Activated effector memory CD4-positive, alpha-beta T cell treated with Interleukin-2 at 50 U/mL for 16 hours (primary cell): Measurements from ENCODE around the gene SEC23IP.

Experiments used
- DNase-seq: peaks from one replicate; pipeline ENCODE4 v3.0.0-alpha.2; 2020

The SEC23IP gene

GRCh38 chr10:119947300-119947699 is 54.8 kb downstream of the SEC23IP start:
- DNase-seq: no peak

GRCh38 chr10:119957451-119957850 is 64.9 kb downstream of the SEC23IP start:
- no peak for DNase-seq

GRCh38 chr10:119962837-119963236 is 70.3 kb downstream of the SEC23IP start:
- no peak for DNase-seq

GRCh38 chr10:119967066-119967465 is 74.5 kb downstream of the SEC23IP start:
- no peak for DNase-seq

- DNase-seq: no peak
Measured at GRCh38 chr10:119969609-119970008, 77.1 kb downstream of the SEC23IP start.

- no peak for DNase-seq
Measured at GRCh38 chr10:119970107-119970506, 77.6 kb downstream of the SEC23IP start.

GRCh38 chr10:119970963-119971362 is 78.4 kb downstream of the SEC23IP start:
- no peak for DNase-seq

GRCh38 chr10:119973281-119973680 is 80.8 kb downstream of the SEC23IP start:
- no peak for DNase-seq

GRCh38 chr10:119976421-119976820 is 83.9 kb downstream of the SEC23IP start:
- DNase-seq: no peak

GRCh38 chr10:119980956-119981750 is 88.6 kb downstream of the SEC23IP start:
- DNase-seq: no peak

GRCh38 chr10:119981826-119982225 is 89.3 kb downstream of the SEC23IP start:
- no peak for DNase-seq

- DNase-seq: no peak
Measured at GRCh38 chr10:119988333-119988732, 95.8 kb downstream of the SEC23IP start.

GRCh38 chr10:119989966-119990365 is 97.4 kb downstream of the SEC23IP start:
- DNase-seq: no peak

- no peak for DNase-seq
Measured at GRCh38 chr10:119991066-119991465, 98.5 kb downstream of the SEC23IP start.

GRCh38 chr10:119991816-119992215 is 99.3 kb downstream of the SEC23IP start:
- no peak for DNase-seq
